Retinal pigment epithelial cell (primary cell): ENCODE measurements around the gene MAP2K1.

Experiments
- DNase-seq: peaks from one replicate; pipeline ENCODE4 v3.0.0-alpha.2; 2010; ENCODE audit warnings: low read depth
- H3K4me3 ChIP-seq: 2 replicates; pipeline ENCODE4 v1.5.1; 2011; ENCODE audit warnings: mild to moderate bottlenecking, low read length, control low read depth, moderate library complexity
- TF ChIP-seq, protein P1 (sequence below): conservative IDR thresholded peaks from 2 replicates; pipeline ENCODE4 v1.5.1; 2011; ENCODE audit warnings: low read depth, low read length, control low read depth, inconsistent platforms

The MAP2K1 gene

GRCh38 chr15:66425837-66426236 lies 39.1 kb downstream of the MAP2K1 start:
- H3K4me3 ChIP-seq: no peak overlapping the region
- DNase-seq: no peak
- TF ChIP-seq, protein P1, sequence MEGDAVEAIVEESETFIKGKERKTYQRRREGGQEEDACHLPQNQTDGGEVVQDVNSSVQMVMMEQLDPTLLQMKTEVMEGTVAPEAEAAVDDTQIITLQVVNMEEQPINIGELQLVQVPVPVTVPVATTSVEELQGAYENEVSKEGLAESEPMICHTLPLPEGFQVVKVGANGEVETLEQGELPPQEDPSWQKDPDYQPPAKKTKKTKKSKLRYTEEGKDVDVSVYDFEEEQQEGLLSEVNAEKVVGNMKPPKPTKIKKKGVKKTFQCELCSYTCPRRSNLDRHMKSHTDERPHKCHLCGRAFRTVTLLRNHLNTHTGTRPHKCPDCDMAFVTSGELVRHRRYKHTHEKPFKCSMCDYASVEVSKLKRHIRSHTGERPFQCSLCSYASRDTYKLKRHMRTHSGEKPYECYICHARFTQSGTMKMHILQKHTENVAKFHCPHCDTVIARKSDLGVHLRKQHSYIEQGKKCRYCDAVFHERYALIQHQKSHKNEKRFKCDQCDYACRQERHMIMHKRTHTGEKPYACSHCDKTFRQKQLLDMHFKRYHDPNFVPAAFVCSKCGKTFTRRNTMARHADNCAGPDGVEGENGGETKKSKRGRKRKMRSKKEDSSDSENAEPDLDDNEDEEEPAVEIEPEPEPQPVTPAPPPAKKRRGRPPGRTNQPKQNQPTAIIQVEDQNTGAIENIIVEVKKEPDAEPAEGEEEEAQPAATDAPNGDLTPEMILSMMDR: no peak

DNA sequence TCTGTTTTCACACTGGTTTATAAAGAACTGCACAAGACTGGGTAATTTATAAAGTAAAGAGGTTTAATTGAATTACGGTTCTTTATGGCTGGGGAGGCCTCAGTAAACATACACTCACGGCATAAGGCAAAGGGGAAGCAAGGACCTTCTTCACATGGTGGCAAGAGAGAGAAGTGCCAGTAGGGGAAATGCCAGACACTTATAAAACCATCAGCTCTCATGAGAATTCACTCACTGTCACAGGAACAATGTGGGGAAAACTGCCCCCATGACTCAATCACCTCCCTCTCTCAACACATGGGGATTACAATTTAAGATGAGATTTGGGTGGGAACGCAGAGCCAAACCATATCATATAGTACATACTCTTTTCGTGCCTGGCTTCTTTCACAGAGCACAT lies 42.4 kb downstream of the MAP2K1 start:
- no peak for DNase-seq
- no peak overlapping the region for H3K4me3 ChIP-seq
- TF ChIP-seq, protein P1: no peak

DNA sequence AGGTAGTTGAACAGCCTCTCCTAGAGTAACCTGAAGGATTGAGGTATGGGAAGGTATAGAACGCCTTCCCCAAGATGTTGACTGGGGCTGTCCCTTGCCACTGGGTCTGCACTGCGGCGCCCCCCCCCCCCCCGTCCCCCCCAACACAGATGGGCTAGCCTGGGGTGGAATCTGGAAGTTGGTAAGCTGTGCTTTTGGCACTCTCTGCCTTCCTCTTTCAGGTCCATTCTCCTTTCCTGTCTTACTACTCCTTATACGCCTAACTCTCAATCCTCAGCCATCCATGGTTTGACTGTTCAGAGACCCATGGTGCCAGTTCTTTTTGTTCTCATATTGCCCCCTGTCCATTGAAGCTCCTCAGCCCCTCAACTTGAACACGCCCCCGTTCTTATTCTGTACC lies 42.8 kb downstream of the MAP2K1 start:
- TF ChIP-seq, protein P1: no peak
- H3K4me3 ChIP-seq: no peak overlapping the region
- DNase-seq: no peak

DNA sequence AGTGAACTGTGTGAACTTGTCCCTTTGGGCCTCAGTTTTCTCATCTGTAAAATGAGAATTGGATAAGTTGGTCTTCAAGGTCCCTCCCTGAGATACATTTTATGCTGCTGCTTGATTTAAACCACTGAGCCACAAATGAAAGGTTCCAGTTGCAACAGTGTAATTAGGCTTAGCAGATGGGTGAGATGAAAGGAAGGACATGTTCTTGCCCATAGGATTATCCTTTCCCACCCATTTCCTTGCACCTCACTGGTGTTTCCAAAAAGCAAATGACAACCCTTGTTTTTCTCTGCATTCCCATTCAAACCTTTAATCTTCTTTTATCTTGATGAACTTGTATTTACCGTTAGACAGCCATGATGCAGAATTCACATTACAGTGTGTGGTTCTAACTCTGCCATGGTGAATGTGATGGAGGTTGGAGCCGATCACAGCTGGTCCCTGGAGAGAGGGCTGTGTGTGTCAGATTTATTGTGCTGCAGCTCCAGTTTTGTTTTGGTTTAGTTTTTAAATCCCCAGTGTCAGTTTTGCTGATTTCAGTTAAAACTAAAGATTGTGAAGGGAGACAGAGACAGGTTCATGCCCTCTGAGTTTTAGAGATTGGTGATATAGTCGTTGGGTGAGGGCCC lies 44.0 kb downstream of the MAP2K1 start:
- DNase-seq: no peak
- TF ChIP-seq, protein P1: no peak

GRCh38 chr15:66433726-66434125 lies 47.0 kb downstream of the MAP2K1 start:
- TF ChIP-seq, protein P1: no peak
- no peak overlapping the region for H3K4me3 ChIP-seq
- no peak for DNase-seq

More for the DNA sequence above, 44.0 kb downstream of the MAP2K1 start:
- H3K4me3 ChIP-seq: no peak overlapping the region

DNA sequence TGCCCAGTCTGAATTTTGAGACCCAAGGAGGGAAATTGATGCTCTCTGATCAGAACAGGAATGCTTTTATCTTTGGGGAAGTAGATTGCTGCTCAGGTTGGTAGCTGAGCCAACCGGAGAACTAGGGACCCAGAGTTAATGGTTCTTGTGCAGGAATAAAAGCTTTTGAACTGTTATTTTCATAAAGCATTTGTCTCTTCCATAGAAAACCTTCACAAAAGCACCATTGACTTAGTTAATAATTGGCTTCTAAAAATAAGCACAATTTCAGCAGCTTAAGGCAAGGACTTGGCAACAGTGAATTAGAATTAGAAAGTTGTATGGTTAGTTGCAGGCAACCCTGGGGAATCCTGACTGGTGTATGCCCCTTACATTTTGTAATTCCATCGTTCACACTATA lies 53.8 kb downstream of the MAP2K1 start:
- DNase-seq: no peak
- no peak overlapping the region for H3K4me3 ChIP-seq
- TF ChIP-seq, protein P1: no peak

DNA sequence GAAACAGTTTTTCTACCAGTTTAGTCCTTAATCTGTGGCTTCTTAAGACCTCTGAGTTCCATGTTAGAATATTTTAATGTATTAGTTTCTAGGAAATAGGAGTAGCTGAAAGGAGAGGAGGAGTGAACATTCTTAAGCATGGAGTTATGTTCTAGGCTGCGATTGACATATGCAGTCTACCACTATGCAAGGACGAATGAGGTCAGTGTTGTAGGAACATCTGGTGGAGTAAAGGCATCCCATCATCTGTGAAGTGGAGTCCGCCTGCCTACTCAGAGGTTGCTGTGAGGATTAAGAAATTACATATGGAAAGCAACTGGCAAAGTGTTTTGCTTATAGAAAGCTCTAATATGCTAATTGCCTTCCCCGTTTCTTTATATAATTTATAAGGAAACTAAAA lies 65.7 kb downstream of the MAP2K1 start:
- no peak for DNase-seq
- TF ChIP-seq, protein P1: no peak
- H3K4me3 ChIP-seq: no peak overlapping the region
